Upper lobe of right lung (tissue), 1 donor: ENCODE measurements around the gene UTF1. TPM values are rescaled to one million over a fixed set of nuclear protein-coding genes. Genes with fewer than 3 reads are reported as not detected.

Experiments used
- ATAC-seq: fragments of 200-7000 bp; cut with Tn5 transposase; one replicate; pipeline ENCODE4 v1.9.1; 2020; ENCODE audit warnings: mild to moderate bottlenecking, moderate library complexity
- DNase-seq: peaks from one replicate; pipeline ENCODE4 v3.0.0-alpha.2; 2020
- H3K27ac ChIP-seq: fragments of 200-600 bp; one replicate; pipeline ENCODE4 v1.8.0; 2022
- H3K27me3 ChIP-seq: fragments of 200-600 bp; one replicate; pipeline ENCODE4 v1.8.0; 2022; ENCODE audit warnings: mild to moderate bottlenecking
- H3K36me3 ChIP-seq: fragments of 200-600 bp; one replicate; pipeline ENCODE4 v1.8.0; 2022
- H3K4me1 ChIP-seq: fragments of 200-600 bp; one replicate; pipeline ENCODE4 v1.8.0; 2022
- H3K4me3 ChIP-seq: fragments of 200-600 bp; one replicate; pipeline ENCODE4 v1.8.0; 2022; ENCODE audit warnings: mild to moderate bottlenecking
- H3K9me3 ChIP-seq: fragments of 200-600 bp; one replicate; pipeline ENCODE4 v1.8.0; 2022
- CTCF ChIP-seq: fragments of 200-600 bp; IDR thresholded peaks from one replicate; pipeline ENCODE4 v1.8.0; 2022; ENCODE audit warnings: antibody characterized with exemption
- intact Hi-C: fragments of 100-400 bp; cut with DNase I; formaldehyde crosslinking; loops from one replicate; pipeline ENCODE4 v1.11.0; 2022
- total RNA-seq: library from RNA; stranded (reverse); fragmentation: NEBNext Ultra II Directional; extraction: Animal tissue kit (Norgen Biotek cat#: 25700); gene quantifications from one replicate; pipeline ENCODE4 v1.2.1, GENCODE V29; 2021
- donor health status: DM: no; HTN: yes; CAD: no; lungs with severe emphysema.

The UTF1 gene
- total RNA-seq, 1 donor from 2014 or later = not detected

GRCh38 chr10:133200621-133201031 lies 29.4 kb upstream of the UTF1 start:
- ATAC-seq (no peak), DNase-seq (no peak)
- Histone ChIP-seq H3K36me3 (no peaks in the 10 kb centered on the region), H3K9me3 (no peaks in the 10 kb centered on the region), H3K4me1 (no peaks in the 10 kb centered on the region), H3K4me3 (no peak overlapping the region), H3K27me3 (no peaks in the 10 kb centered on the region), H3K27ac (no peak overlapping the region)
- intact Hi-C loops = no loop called here
- TF ChIP-seq CTCF = no peak

GRCh38 chr10:133201151-133201947 lies 28.7 kb upstream of the UTF1 start:
- TF ChIP-seq CTCF = no peak
- Histone ChIP-seq H3K27ac (no peak overlapping the region), H3K36me3 (no peaks in the 10 kb centered on the region), H3K4me3 (no peak overlapping the region), H3K27me3 (no peaks in the 10 kb centered on the region), H3K9me3 (no peaks in the 10 kb centered on the region), H3K4me1 (no peaks in the 10 kb centered on the region)
- intact Hi-C loops = no loop called here
- ATAC-seq (no peak), DNase-seq (no peak)

- intact Hi-C loops = no loop called here
- no peak for ATAC-seq
- no peaks in the 10 kb centered on the region for H3K9me3 ChIP-seq
- DNase-seq = no peak
- H3K36me3 ChIP-seq = no peaks in the 10 kb centered on the region
- no peak overlapping the region for H3K27ac ChIP-seq
- TF ChIP-seq CTCF = no peak
- H3K4me3 ChIP-seq = no peak overlapping the region
- H3K27me3 ChIP-seq = no peaks in the 10 kb centered on the region
- H3K4me1 ChIP-seq = no peaks in the 10 kb centered on the region
Observed at GRCh38 chr10:133201948-133202725, 27.9 kb upstream of the UTF1 start.

- TF ChIP-seq CTCF = no peak
Observed at GRCh38 chr10:133202778-133203651, 27.0 kb upstream of the UTF1 start.

GRCh38 chr10:133203652-133204195 lies 26.3 kb upstream of the UTF1 start:
- ATAC-seq = no peak
- intact Hi-C loops = no loop called here

More at GRCh38 chr10:133202778-133203651, 27.0 kb upstream of the UTF1 start:
- Histone ChIP-seq H3K36me3 (no peaks in the 10 kb centered on the region), H3K27ac (no peak overlapping the region), H3K9me3 (no peaks in the 10 kb centered on the region), H3K4me3 (no peak overlapping the region), H3K27me3 (no peaks in the 10 kb centered on the region), H3K4me1 (no peaks in the 10 kb centered on the region)
- ATAC-seq = no peak
- DNase-seq = no peak
- intact Hi-C loops = no loop called here

More at GRCh38 chr10:133203652-133204195, 26.3 kb upstream of the UTF1 start:
- no peak overlapping the region for H3K4me3 ChIP-seq
- DNase-seq = no peak
- no peaks in the 10 kb centered on the region for H3K9me3 ChIP-seq
- H3K27ac ChIP-seq = no peak overlapping the region
- H3K4me1 ChIP-seq = no peaks in the 10 kb centered on the region
- no peaks in the 10 kb centered on the region for H3K27me3 ChIP-seq
- TF ChIP-seq CTCF = no peak
- no peaks in the 10 kb centered on the region for H3K36me3 ChIP-seq
